Activated CD4-positive, alpha-beta T cell treated with anti-CD3 and anti-CD28 coated beads, Interleukin-2, amount 50 U/mL, for 48 hours (primary cell): Measurements from ENCODE around the gene AFAP1L2.

Experiments used
- DNase-seq, 2 experiments: peaks; one replicate each; pipeline ENCODE4 v3.0.0-alpha.2; 2020

Gene AFAP1L2

DNA sequence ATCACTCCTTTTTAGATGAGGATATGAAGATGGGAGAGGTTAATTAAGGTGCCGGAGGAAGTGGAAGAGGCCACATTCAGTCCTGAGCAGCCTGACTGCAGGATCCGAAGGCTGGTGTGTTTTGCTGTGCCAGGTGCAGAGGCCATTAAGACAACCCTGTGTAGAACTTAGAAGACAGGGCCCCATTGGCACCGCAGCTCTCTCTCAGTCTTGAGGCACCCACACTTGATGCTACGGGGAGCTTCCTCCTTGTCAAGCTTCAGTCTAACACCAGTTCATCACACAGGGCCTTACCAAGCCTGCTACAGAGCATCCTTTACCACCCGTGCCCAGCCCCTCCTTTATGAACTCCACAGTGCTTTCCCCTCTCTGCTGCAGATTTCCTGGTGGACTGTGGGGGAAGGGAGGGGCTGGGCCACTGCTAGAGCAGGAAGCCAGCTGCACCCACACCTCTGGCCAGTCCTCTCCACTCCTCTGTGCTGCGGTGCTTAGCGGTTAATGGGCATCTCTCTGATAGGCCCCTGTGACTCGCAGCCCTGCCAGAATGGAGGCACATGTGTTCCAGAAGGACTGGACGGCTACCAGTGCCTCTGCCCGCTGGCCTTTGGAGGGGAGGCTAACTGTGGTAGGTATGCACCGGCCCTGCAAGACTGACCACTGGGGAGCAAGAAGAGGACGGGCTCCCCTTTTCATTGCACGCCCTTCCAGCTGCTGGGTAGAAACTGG is 119.8 kb downstream of the AFAP1L2 start:
- no peak for DNase-seq

DNA sequence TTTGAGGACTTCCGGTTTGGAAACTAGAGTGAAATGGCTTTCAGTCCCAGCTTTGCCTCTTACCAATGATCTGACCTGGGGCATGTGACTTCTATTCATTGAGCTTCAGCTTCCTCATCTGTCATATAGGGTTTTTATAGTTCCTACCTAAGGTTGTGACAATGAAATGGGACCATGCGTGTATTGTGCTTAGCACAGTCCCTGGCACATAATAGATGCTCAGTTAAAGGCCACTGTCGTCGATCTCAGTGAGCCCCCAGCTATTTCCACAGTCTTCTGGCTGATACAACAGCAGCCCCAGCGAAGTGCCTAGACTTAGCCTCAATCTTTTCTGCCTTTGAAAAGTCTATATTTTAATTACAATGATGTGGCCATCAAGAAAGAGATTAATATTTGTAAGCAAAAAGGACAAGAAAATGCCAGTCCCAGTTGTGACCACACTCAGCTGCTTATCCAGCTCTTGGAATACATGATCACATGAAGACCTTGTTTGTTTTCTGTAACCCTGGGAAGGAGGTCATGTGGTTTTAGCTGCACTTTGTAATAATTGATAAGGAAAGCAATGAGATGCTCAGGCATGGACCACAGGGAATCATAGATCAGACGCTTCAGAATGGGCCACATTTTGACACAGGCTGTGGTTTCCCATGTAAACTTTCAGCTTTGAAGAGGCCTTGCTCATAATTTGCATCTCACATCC is 120.6 kb downstream of the AFAP1L2 start:
- DNase-seq, result no peak

DNA sequence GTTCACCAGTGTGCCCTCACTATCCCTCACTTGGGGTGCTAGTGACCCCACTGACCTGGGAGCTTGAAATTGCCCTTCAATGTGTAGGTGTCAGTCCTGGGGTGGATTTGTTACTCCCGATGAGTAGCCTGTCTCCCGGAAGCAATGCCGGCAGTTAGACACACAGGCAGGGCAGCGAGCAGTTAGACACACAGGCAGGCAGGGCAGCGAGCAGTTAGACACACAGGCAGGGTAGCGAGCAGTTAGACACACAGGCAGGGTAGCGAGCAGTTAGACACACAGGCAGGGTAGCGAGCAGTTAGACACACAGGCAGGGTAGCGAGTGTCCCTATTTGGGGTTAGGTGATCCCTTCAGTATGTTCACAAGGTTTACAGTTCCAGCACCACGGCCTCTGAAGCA is 121.2 kb downstream of the AFAP1L2 start:
- DNase-seq, result no peak

DNA sequence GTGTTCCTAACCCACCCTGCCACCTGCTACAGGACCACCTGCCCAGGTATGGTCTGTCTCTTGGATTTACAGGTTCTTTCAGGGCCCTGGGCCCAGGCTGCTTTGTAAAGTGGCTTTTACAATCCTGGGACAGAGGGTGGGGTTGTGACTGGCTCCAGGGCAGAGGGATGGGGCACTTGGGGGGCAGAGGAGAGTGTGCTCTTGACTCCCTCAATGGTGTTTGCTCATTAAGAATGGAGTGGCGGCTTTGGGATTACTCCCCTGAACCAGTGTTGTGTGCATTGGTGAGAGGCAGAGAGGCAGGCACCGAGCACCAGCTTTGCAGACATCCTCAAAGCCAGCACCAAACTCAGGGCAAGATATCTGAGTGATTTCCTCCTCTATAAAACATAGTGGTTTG is 121.8 kb downstream of the AFAP1L2 start:
- no peak for DNase-seq

DNA sequence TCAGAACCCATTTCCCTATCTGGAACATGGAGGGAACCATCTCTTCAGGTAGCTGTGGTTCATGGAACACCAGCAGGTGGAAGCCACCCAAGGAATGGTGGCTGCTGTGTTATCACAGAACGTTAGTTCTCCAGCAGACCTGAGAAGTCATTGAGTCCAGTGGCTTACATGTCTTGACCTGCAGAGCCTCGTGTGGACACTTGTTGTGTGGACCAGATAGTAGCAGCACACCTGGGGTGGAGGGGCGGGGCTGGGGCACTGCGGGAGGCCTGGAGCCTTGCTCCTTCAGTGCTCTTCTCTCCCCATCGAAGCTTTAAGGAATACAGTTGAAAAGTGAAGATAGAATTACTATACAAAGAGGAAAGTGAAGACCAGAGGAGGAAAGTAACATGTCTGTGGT is 122.8 kb downstream of the AFAP1L2 start:
- no peak for DNase-seq

DNA sequence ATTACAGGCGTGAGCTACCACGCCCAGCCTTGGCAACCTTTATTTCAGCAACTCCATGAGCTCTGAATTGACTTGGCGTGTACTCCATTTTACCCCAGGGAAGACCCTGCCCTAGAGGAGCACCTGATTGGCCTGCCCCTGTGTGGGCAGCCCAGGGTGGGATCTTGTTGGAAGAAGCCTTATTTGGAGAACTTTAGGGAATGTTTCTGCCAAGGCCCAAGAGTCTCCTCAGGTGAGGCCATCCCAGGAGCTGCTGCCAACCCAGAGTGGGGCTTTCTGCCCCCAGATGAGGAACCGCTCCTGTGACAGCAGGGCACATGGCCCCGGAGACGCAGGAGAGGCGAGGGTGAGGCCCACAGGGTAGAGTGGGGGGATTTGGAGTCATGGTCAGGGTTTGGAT is 123.3 kb downstream of the AFAP1L2 start:
- no peak for DNase-seq

DNA sequence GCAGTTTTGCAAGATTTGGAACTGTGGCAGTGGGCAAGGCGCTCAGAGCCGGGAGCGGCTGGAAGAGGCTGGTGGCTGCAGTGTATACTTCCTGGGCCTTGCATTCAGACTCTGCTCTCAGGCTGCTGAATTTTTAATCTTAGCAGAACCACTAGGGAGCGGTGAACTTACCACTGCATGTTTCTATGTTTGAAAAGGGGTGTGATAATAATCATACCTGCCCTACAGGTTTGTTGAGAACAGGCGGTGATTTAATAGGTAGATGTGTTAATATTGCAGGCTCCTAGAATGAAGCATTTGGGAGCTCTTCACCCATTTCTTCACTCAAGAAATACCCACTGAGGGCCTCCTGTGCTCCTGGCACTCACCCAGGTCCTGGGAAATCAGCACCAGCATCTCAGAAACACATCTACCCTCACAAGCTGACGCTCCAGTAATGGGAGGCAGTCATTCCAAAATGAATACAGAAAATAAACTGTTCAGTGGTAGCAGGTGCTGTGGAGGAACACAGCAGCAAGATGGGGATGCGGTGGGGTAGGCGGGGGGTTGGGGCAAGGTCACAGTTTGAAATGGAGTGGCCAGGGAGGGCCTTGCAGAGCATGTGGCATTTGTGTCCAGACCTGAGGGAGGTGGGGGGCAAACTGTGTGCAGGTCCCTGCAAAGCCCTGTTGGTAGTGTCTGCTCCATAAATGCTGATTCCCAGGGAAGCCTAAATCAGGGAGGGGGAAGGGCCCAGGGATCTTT is 124.2 kb downstream of the AFAP1L2 start:
- DNase-seq, result no peak

DNA sequence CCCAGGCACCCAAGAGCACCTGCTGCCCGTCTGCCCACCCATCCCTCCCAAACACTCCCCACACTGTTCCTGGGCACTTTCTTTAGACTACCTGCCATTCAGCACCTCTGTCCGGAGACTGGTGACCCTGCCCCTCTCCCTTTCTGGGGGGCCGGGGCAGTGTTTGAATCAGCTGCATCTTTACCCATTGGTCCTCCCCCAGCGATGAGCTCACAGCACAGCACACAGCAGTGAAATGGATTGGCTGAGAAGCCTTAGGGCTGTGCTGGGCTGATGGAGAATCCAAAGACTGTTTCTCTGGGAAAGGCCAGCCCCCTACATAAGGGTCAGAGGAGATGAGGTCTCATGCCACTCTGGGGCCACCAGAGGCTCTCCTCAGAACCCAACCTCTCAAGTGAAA is 125.0 kb downstream of the AFAP1L2 start:
- no peak for DNase-seq

DNA sequence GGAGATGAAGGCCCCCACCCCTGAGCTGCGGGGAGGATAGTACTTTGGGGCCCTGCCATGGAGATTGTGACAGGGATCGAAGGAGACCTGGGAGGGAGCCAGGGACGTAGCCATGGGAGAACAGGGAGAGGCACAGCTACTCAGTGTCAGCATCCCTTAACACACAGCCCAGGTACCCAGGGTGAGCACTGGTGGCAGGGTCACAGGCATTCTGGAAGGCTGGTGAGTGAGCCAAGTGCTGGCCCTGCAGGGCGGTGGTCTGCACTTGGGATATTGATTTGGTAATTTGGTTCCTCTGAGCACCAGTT is 125.5 kb downstream of the AFAP1L2 start:
- no peak for DNase-seq

DNA sequence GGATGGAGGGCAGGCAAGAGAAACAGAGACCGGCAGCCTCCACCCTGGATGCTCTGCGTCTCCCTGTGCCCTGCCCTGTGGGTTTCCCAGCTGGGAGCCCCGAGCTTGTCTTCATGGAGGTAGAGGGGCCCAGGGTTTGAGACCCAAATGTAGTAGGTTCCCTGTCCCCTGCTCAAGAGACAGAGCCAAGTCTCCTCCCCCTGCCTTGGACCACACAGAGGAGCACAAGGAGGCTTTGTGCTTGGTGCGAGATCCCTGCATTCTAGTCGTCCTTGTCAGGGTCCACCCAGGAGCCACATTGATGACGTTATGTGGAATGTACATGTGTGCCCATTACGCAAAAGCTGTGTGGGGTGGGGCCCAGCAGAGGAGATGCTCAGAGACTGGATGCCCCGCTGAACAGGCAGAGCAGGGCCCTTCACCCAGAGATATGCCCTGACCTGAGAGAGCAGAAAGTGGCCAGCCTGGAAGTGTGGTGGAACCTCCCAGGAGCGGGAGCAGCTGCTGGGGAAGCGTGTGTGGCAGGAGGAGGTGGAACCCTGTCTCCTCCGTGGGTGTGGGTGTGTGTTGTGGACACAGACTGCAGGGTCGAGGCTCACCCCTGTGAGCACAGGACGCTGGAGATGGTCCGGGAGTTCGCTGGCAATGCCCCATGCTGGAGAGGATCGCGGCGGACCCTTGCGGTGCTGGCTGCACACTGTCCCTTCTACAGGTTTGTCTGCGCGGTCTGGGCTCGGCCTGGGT is 126.0 kb downstream of the AFAP1L2 start:
- DNase-seq, result no peak

DNA sequence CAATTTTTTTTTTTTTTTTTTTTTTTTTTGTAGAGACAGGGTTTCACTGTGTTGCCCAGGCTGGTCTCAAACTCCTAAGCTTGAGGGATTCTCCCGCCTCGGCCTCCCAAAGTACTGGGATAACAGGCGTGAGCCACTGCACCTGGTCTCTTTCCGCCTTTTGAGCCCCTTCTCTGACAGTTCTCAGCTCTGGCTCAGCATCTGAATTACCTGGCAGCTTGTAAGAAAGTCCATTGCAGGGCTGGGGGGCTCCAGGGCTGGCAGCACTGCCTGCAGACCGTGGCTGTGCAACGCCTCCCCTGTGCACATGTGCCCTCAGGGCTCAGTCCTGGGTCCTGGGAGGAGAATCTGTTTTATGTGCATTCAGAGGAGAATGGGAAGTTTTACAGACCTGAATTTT is 127.6 kb downstream of the AFAP1L2 start:
- DNase-seq, result no peak

DNA sequence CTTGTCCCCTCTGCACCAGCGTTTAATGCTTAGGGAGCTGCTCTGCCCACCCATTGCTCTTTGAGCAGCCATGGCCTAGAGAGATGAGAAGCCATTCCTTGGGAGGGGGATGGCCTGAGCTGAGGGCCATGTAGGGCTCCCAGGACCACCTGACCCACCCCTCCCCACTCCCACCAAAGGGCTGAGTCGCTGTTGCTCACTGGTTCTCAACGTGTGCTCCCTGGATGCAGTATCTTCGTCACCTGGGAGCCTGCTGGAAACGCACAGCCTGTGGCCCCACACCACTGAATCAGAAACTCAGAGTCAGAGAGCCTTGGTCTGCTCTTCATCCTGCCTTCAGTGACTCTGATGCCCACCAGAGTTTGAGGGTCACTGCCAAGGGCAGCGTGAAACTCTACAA is 128.2 kb downstream of the AFAP1L2 start:
- no peak for DNase-seq

DNA sequence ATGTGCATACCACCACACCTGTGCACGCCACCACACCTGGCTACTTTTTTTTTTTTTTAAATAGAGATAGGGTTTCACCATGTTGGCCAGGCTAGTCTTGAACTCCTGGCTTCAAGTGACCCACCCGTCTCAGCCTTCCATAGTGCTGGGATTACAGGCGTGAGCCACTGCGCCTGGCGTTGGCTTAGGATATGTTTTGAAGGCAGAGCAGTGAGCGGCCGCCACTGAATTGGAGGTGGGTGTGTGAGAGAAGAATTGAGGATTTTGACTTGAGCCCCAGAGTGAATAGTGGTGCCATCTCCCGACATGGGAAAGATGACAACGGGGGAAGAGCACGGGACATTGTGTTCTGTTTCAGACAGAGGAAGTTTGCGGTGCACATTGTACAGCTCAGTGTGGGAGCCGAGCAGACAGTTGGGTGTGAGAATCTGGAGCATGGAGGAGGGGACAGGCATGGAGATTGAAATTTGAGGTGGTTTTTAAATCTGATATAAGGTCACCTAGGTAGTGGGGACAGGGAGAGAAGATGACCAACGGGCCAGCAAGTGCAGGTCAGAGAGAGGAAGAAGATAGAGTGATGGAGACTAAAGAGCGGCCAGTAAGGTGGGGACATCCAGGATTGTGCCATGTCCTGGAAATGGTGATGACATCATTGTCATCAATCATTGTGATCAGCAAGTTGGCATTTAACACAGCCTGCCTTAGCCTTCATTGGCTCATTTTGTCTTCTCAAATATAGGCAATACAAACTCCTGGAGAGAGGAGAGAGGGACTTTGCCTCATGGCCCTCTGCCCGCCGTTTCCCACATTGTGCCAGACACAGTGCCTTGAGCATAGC is 129.5 kb downstream of the AFAP1L2 start:
- DNase-seq, result no peak

DNA sequence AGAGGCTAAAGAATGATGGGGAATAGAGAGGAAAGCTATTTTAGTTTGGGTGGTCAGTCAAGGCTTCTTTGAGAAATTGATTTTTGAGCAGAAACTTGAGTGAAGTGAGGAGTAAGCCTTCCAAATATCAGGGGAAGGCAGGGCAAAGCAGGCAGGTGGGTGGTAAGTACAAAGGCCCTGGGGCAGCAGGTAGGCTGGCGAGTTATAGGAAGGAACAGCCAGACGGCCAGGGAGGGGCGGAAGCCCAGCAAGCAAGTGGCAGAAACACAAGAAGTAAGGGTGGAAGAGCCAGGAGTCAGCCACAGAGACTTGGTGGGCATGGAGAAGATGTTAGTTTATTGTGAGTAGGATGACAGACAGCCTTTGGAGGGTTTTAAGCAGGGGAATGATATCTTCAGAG is 130.4 kb downstream of the AFAP1L2 start:
- no peak for DNase-seq

DNA sequence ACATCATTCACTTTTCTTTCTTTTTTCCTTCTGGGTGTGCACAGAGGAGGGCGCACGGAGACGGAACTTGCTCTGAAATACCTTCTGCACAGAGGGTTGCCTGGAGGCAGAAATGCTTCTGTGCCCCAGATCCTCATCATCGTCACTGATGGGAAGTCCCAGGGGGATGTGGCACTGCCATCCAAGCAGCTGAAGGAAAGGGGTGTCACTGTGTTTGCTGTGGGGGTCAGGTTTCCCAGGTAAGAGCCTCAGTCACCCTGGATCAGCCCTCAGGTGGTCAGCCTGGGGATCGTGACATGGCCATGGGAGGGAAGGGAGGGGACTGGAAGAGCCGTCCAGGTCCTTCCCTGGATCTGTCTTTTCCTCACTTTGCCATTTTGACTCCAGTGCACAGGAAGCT is 131.6 kb downstream of the AFAP1L2 start:
- no peak for DNase-seq

DNA sequence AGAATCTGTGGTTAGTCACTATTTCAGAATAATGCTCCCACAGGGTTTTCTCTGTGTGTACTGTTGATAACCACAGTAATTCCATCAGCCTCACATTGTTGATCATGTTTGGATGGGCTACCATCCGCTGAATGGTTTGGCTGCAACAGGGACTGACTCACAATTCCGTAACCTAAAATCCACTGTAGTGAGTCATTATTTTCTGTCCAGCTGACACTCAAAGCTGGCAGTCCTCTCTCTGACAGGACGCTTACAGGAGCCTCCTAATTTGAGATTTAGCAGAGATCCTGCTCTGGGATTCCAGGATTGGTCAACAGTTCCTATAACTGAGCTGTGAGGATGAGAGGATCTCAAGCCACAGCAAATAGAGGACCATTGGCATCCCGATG is 132.5 kb downstream of the AFAP1L2 start:
- DNase-seq, result no peak

DNA sequence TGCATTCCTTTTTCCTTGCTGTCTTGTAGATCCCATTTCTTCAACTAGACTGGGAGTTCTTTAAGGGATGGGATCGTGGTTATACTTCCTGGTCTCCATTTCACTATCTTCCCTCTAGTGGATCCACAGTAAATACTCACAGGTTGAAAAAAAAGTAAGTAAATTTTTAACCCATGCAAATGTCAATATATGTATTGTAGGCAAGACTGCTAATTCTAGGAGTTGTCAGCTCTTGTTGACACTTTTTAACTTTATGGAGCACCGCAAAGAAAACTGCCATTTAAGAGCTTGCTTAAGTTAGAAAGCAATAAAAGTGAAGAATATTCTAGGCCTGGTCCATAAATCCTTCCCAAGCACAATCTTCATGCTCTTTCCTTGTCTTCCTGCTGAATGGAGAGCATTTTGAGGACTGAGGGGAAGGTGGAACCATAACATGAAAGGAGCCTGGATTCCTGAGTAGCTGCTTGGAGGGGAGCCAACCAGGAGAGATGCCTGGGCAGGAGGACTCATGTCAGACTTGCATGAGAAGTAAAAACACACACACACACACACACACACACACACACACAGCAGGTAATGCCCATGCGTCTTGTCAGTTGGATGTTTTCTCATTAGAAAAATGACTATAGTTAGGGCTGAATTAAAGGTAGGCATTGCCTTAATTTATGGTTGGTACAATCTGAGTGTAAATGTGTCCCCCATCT is 133.1 kb downstream of the AFAP1L2 start:
- no peak for DNase-seq

DNA sequence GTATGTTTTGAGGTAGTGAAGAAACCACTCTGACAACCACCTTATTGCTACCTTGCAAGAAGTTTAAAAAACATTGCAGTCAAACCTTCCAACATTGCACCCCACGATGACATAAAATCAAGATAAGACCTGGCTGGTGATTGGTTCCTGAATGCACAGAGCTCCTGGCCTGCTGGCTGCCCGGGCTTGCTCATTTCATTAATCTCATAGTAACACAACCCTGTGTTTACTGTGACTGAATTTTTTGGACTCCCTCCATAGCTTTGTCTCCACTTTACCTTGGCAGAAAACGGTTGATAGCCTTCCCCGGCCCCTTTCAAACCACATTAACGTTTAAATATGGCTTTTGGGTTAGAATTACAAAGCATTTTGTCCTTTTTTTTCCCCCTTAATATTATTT is 137.8 kb downstream of the AFAP1L2 start:
- no peak for DNase-seq

DNA sequence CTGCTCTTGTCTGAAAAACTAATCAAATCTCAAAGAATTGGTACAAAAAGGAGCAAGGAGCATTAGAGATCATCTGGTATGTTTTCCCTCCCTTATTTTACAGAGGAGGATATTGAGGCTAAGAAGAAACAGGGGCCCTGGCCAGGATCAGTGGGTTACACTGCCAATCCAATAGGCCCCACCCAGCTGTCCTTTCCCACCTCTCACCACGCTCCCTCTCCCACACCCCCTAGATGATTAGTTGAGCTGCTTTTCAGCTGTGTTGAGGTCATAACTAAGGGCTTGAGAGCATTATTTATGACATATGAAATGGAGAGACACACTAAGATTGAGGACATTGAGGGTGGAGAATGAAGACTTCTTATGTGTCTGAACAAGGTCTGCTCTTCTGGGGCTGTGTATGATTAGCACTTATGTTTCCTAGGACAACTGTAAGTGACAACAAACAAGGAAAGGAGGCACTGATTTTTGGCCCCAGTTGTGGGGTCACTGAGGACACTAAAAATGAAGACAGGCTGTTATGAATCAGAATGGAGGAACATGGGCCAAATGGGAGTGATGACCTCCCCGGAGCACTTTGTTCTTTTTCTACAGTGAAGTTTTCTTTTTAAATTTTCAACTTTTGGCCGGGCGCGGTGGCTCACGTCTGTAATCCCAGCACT is 138.8 kb downstream of the AFAP1L2 start:
- no peak for DNase-seq

DNA sequence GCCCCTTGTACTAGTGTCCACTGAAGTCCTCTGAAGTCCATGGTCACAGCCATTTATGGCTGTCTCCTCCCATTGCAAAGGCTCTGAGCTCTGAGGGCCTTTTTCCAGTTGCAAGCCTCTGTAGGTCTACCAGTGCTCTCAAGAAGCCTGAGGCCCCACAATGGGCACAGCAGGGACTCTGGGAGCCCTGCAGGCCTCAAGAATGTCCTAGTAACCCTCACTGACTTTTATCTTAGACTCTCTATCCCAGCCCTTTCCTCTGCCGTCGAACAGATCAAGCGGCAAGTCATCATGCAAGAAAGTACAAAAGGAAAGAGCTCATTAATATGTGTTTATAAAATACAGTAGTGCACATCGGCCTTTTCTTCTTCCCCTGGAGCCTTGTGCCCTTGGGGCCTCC is 141.8 kb downstream of the AFAP1L2 start:
- no peak for DNase-seq

DNA sequence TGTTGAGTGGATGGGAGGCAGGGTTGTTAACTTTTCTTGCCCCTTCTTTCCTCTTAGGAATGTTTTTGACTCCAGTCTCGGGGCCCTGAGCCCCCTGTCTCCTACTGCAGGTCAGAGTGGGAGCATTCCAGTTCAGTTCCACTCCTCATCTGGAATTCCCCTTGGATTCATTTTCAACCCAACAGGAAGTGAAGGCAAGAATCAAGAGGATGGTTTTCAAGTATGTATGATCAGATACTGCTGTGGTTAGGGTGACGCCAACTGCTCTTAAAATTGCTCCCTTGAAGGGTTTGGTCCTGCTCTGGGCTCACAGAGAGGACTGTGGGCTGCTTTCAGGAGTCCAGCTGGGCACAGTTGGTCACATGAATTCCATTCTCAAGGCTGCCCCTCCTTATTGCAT is 143.2 kb downstream of the AFAP1L2 start:
- no peak for DNase-seq
